HL-60/S4 treated with retinoic acid at 250 ng/mL for 4 days and 3 days (cell line): ENCODE data around the gene SETDB1.

Source experiments
- in situ Hi-C: fragments of 300-500 bp; cut with MboI; formaldehyde crosslinking; loops from 2 replicates; pipeline ENCODE4 v1.7.0; 2022; ENCODE audit warnings: low sequenced_read_pairs

Gene SETDB1

DNA sequence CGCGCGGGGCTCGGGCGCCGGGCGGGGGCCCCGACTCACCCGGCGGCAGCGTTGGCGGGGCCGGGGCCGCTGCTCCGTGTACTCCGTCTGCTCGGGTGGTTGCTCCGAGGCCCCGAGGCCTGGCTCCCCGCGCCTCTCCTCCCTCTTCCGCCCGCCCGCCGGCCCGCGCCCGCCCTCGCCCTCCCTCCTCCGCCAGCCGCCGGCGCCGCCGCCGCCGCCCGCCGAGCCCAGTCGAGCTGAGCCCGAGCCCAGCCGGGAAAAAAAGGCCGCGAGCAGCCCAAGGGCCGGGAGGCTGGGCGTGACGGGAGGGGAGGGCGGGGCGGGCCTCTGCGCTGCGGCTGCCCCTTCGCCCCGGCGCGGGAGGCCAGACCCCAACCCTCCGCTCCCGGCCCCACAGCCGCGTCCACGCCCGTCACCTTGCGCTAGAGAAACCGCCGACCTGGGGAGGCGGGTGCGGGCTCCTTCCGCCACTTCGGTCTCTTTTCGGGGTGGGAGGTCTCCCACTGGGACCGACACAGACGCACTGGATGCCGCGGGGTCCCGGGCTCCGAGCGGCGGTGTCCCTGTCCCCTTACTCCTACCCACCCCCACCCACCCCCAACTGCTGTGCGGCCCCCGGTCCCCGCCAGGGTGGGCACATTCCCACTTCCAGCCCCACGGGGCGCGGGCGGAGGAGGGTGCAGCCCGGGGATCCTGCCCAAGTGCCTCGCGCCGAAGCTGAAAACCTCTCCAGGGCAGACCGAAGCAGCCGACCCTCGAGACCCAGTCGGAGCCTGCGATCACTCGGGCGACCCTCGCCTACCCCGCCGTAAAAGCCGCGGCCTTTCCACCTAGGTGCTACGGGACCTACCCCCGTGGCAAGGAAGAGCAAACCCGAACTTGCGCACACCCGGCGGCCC is 48.7 kb downstream of the SETDB1 start, which contains the start of gene CERS2:
CERS2 (minus strand) TSS at position 256 of the 899 bp plus-strand sequence. CDS start 5,745 bp downstream, outside the sequence.
- in situ Hi-C loops: no loop called here

DNA sequence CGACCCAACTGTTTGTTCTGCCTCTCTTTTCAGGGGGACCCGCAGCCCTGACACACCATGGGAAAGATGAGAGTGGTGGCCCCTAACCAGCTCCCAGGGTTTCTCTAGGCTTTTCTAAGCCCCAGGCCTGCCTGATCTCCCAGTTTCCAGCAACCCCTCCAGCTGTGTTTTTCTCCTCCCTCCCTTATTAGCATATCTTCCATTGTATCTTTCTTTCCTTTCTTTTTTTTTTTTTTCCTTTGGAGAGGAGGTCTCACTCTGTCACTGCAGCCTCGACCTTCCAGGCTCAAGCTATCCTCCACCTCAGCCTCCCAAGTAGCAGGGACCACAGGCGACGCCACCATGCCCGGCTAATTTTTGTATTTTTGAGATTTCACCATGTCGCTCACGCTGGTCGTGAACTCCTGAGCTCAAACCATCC is 50.2 kb downstream of the SETDB1 start:
- in situ Hi-C loops: no loop called here

DNA sequence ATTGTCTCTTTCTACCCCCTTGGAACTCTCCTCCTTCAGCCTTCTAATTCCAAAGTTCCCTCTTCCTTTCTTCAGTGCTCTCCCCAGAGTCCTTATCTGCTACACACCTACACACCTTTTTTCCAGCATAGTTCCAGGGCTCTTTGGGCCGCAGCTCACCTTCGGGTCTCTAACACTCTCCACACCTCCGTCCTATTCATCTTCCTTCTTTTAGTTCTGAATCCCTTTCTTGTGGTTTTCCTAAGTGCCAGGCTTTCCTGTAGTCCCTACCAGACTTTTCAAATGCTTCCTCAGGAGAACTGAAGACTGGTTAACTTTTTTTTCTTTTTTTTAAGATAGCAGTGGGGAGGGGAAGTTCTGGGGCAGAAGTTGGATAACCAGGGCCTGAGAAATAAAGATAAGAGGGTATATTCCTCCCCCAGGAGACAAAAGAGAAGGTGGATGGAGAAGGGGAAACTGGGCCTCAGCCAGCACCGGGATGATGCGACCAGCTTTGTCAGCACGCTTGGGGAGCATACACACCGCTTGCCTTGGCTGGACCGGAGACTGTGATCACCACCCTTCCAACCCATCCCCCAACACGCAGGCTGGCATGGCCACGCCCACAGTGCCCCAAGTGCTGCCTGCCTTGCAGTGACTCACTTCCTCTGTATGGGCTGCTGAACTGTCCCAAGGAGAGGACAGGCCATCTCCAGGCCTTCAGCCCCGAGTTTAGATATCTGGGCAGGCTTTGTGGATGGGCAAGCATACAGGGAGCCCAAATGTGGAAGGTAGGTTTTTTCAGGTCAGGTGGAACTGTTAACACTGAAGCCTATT is 50.9 kb downstream of the SETDB1 start:
- in situ Hi-C loops: no loop called here

DNA sequence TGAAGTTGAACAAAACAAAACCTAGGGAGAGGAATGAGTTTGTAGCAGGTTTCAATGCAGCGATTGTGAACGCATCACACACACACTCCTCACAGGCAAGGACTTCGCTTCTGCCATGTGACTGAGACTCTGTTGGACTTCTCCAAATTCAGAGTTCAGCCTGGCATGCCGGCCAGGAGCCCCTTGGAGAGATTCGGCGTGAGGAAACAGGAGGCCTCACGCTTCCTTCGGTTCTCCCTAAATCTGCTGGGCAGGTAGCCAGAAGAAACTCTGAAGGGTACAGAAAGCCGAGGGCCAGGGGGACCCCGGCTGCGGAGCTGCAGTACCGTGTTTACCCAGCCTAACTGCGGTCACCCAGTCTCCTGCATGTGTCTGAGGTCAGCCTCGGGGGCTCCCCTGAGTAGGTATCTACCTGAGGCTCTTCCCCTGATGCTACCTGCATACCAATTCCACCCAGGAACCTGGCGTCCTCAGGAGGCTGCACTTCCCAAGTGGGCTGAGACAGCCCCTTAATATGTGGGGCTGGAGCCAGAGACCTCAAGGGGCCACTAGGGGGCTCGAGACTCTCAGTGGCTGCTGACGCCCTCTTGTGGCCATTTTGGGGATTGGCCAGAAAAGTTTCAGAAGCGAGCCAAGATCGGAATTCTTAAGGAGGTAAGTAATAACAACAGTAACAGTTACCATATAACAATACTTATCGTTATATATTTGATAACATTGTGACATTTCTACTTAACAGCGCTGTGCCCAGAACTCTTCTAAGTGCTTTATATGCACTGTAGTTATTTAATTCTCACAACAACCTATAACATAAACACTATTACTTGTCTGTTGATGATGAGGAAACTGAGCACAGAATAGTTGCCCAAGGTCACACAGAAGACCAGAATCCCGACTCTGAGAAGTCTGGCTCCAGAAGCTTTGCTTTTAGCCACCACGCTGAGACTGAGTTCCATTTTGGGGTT is 53.2 kb downstream of the SETDB1 start:
- in situ Hi-C loops: no loop called here

DNA sequence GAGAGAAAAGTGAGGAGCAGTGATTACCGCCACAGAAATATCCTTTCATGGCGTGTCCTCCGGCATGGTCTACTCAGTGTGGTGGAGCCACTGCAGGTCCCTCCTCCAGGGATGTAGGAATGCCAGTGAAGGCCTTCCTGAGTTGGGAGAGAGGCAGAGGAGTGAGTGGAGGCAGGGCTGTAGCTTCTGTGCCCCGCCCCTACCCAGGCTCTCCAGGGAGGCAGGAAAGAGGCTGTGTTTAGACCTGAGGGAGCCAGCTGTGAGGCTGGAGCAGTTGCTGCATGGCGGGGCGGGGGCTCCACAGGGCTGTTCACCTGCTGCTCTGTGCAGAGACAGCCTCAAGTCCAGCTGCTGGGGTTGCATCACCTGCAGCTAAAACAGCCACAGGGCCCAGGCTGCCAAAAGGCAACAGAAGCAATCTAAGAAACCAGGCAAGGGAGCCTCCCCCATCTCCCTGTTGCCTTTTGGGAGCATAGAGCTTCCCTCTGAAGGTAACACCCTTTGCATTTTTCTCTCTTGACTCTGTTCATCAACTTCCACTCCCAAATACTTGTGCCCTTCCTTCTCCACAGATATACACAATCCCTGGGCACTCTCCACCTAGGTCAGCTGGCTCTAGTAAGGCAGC is 55.1 kb downstream of the SETDB1 start:
- in situ Hi-C loops: no loop called here

DNA sequence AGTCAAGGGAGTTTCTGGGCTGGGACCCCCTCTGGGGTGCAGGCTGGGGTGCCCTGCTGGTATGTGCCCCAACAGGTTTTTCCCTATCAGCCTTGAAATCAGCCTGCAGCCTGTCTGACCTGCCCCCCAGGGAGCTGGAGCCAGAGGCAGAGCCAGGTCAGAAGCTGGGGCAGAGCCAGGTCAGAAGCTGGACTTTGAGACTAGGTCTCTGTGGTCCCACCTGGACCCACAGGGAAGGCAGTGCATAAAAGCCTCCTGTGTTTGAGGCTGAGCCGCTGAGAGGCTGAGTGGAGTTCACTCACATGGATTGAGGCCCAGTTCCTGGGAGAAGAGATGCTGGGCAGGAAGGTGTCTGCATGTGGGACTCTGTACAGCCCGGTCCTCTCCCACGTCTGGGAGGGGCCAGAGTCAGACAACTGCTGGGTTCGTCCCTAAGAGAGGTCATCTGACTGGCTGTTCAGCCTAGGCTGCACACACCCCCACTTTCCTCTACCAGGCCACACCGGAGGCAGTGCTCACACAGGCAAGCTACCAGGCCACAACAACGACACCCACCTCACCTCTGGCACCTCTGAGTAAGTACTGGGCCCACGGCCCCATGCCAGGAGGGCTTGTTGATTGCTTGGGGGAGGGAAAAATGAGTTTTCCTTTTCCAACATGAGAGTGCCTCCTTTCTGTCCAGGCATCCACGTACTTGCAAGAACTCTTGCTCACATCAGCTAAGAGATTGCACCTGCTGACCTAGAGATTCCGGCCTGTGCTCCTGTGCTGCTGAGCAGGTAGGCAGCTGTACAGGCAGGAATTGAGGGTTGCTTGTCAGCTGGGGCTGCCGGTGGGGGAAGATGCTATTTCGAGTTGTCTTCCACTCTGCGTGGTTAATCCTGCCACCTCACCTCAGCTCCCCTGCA is 55.9 kb downstream of the SETDB1 start, which contains the start of gene ANXA9:
ANXA9 (plus strand) TSS at position 488 of the 908 bp plus-strand sequence. CDS start 814 bp downstream, outside the sequence.
- in situ Hi-C loops: no loop called here

DNA sequence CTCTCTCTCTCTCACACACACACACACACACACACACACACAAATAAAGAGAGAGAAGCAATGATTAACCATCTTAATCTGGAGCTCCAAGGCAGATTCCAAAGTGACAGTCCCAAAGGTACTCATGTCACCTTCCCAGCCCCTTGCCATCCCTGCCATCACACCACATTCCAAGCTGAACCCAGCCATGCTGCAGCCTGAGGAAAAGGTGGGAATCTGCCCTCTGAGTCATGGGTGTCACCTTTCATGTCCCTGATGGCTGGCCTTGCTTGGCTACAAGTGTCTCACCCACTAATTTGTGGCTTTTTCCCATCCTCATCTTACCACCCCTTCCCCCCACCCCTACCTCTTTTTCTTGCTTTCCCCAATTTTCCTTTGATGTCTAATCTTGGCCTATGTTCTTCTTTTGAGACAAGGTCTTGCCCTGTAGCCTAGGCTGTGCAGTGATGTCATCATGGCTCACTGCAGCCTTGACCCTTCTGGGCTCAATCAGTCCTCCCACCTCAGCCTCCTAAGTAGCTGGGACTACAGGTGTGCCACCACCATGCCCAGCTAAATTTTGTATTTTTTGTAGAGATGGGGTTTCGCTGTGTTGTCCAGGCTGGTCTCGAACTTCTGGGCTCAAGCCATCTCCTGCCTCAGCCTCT is 59.1 kb downstream of the SETDB1 start:
- in situ Hi-C loops: no loop called here

DNA sequence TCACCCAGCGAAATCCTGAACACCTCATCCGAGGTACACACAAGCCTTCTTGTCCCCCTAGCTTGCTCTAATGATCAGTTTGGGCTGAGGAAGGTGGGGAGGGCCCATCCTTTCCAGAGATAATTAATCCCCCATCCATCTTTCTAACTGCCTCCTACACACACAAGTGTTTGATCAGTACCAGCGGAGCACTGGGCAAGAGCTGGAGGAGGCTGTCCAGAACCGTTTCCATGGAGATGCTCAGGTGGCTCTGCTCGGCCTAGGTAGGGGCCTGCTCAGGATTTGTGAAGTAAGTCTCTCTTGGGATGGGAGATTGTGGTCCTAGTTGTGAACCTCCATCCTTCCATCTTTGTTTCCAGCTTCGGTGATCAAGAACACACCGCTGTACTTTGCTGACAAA is 61.8 kb downstream of the SETDB1 start:
- in situ Hi-C loops: no loop called here

DNA sequence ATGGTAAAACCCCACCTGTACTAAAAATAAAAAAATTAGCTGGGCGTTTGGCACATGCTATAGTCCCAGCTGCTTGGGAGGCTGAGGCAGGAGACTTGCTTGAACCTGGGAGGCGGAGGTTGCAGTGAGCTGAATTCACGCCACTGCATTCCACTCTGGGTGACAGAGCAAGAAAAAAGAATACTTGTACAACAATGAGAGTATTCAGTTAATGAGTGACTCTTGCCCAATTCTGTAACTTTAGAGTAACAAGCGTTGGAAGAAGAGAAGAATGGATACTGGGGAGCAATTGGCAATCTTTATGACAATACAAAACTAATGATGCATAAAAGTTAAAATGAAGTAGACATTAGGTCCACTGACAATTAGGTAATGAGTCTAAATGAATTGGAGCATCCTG is 66.5 kb downstream of the SETDB1 start:
- in situ Hi-C loops: no loop called here

DNA sequence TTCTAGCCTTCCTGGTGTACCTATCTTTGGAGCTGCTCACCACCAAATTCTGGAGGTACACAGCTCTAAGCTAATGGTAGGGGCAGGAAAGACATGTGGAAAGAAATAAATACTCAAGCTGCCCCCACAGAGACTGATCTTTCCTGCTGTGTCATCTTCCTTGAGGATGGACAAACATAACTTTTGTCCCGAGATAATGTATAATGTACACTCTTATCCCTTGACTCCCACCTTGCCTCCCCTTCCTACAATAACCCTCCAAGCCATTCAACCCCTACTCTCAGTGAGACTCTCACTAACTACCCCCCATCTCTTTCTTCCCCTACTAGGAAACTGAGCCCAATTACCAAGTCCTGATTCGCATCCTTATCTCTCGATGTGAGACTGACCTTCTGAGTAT is 68.1 kb downstream of the SETDB1 start:
- in situ Hi-C loops: no loop called here

DNA sequence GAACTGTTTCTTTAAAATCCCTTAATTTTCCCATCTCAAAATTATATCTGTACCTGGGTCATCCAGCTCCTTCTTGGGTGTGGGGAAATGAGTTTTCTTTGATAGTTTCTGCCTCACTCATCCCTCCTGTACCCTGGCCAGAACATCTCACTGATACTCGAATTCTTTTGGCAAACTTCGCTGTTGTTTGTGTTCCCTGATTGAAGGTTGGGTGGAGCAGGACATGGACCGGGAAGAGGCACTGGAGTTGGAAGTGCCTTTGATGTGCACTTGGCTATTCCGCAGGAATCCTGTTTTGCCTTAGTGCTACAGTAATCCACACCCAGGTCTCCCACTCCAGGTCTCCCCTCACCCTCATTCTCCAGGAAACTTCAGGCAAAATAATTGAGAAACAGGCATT is 69.3 kb downstream of the SETDB1 start:
- in situ Hi-C loops: no loop called here

DNA sequence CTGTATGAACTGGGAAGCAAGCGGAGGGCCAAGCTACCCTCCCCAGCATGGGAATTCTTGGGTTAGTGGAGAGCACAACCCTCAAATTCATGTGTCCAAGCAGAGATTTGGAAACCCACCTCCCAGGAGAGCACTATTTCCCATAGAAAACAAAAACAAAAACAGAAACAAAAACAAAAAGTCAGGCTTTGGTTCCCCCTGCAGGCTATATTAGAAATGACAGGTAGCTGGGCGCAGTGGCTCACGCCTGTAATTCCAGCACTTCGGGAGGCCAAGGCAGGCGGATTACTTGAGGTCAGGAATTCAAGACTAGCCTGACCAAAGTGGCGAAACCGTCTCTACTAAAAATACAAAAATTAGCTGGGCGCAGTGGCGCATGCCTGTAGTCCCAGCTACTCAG is 69.7 kb downstream of the SETDB1 start:
- in situ Hi-C loops: no loop called here

DNA sequence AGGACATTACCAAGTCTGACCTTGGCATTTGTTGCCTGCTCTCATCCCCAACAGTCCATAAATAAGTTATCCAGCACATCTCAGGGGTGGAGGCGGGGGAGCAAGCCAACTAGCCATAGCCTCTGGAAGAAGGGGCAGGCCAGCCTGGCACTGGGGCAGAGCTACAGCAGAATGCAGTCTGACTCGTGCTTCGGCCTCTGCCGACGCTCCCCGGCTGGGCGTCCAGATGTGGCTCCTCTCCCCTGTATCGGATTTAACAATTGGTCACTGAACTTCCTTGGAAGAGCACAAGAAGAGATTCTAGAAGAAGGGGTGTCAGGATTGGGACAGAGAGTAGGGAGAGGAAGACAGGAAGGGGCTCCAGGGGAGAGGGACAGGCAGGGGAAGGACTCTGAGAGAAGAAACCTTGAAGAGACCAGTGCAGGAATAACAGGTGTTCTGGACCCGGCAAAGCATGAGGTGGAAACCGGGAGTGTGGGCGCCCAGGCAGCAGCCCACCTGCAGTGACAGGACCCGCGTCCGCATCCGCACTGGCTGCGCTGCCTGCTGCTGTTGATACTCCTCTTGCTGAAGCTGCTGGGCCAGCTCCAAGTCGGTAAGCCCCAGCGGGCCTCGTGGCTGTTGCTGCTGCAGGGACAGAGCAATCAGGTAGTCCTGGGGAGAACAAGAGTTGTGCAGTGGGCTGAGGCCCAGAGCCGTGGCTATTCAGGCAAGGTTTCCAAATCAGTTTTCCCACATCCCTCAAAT is 71.1 kb downstream of the SETDB1 start:
- in situ Hi-C loops: no loop called here

DNA sequence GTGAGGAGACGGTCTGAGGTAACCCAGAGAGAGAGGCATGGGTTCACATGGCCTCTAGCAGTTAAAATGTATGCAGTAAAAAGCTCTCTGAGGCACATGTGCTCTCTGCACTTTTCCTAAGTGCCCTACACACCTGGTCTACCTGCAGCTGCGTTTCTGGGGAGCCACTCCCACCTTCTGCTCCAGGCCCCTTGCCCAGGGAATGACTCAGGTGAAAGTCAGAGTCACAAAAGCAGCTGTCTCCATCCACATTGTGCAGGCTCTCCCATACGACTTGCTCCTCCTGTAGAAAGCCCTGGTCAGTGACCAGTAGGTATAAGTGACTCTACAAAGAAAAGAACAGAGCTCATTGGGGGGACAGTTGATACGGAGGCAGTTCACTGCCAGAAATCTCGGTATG is 71.8 kb downstream of the SETDB1 start:
- in situ Hi-C loops: no loop called here

DNA sequence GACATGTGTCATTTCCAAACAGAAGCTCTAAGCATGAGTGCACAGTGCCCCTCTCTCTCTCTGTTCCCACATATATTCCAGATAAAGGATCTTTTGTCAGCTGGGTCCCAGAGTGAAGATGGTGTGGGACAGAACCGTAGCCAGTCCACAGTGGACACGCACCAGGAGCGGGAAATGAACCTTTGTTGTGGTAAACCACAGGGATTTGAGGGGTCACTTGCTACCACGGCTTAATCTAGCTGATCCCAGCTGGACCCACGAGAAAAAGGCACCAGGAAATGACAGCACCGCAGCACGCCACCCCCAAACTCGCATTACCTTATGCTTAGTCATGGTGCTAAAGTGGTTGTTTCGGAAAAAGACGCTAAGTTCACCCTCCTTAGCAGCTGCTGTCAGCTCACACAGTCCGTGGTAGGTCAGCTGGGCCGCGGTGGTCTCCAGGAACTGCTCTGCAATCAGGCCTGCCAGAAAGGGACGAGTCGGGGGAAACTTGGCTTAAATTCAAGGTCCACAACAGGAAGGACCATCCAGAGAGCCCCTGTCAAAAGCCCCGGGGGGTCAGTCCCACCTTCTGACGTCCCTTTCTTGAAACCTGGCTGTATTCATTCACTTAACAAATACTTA is 73.0 kb downstream of the SETDB1 start:
- in situ Hi-C loops: no loop called here

DNA sequence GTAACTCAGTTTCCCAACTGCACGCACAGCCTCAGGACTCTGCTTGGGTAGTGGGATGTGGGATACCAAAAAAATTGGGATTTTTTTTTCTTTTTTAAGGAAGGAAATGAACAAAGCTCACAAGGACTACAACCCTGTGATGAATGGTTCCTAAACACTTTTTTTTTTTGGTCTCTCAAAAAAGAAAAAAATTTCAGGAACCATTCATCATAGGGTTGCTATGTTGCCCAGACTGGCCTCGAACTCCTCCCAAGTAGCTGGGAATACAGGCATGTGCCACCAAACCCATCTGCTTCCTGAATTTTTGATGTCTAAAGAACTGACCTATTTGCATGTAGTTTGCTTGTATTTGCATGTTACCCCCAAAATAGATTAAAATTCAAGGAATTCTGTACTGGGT is 73.8 kb downstream of the SETDB1 start:
- in situ Hi-C loops: no loop called here

DNA sequence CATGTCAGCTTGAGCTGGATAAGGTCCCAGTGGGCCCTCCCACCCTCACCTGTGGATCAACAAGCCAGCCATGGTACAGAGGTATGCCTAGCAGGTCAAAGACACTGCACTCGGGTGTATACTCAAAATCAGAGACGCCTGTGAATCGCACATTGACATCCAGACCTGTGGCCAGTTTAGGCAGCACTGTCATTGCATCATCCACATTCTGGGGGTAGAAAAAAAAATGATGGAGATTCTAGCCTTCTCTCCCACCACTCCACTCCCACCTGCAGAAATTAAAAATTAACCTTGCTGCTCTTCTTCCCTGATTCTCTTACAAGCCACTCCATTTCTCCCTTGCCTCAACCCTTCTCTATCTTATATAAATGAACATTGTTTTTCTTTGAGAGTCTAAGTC is 74.2 kb downstream of the SETDB1 start:
- in situ Hi-C loops: no loop called here
